ENCODE results near the gene LUC7L2. TPM values are rescaled to one million over a fixed set of nuclear protein-coding genes. Genes with fewer than 3 reads are reported as not detected.
"Not testable (repeated sequence)": the region's sequence is repeated elsewhere in the genome, so short reads cannot be mapped to it uniquely, and the experiment has no call there.

LUC7L2 gene
- total and polyA plus RNA-seq, 2 experiments from 2014 or later, result 87.8 to 105 TPM

GRCh38 chr7:139329119-139329518 lies 30.6 kb upstream of the LUC7L2 start:
- DNase-seq (ENCODE audit: low read depth in 1 of 2, low spot score in 1 of 2), result no peak
- H3K36me3 ChIP-seq, result no peaks in the 10 kb centered on the region
- H3K4me3 ChIP-seq, result no peak overlapping the region
- TF ChIP-seq, protein P1, sequence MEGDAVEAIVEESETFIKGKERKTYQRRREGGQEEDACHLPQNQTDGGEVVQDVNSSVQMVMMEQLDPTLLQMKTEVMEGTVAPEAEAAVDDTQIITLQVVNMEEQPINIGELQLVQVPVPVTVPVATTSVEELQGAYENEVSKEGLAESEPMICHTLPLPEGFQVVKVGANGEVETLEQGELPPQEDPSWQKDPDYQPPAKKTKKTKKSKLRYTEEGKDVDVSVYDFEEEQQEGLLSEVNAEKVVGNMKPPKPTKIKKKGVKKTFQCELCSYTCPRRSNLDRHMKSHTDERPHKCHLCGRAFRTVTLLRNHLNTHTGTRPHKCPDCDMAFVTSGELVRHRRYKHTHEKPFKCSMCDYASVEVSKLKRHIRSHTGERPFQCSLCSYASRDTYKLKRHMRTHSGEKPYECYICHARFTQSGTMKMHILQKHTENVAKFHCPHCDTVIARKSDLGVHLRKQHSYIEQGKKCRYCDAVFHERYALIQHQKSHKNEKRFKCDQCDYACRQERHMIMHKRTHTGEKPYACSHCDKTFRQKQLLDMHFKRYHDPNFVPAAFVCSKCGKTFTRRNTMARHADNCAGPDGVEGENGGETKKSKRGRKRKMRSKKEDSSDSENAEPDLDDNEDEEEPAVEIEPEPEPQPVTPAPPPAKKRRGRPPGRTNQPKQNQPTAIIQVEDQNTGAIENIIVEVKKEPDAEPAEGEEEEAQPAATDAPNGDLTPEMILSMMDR (IDR thresholded peaks at IDR 0.05; ENCODE audit: low read depth, low read length), result no peak
- no peaks in the 10 kb centered on the region for H3K9me3 ChIP-seq (ENCODE audit: low read depth)
- no peak overlapping the region for H3K27ac ChIP-seq
- H3K27me3 ChIP-seq, result no peaks in the 10 kb centered on the region
- H3K4me1 ChIP-seq (ENCODE audit: low read depth), result no peaks in the 10 kb centered on the region

- Histone ChIP-seq H3K4me3 (no peak overlapping the region), H3K27ac (no peak overlapping the region), H3K9me3 (ENCODE audit: low read depth) (no peaks in the 10 kb centered on the region), H3K4me1 (ENCODE audit: low read depth) (no peaks in the 10 kb centered on the region), H3K27me3 (no peaks in the 10 kb centered on the region), H3K36me3 (no peaks in the 10 kb centered on the region)
- DNase-seq (ENCODE audit: low read depth in 1 of 2, low spot score in 1 of 2), result no peak
- TF ChIP-seq, protein P1 (IDR thresholded peaks at IDR 0.05; ENCODE audit: low read depth, low read length), result no peak
These were observed 29.2 kb upstream of the LUC7L2 start for GRCh38 chr7:139330333-139331030.

DNA sequence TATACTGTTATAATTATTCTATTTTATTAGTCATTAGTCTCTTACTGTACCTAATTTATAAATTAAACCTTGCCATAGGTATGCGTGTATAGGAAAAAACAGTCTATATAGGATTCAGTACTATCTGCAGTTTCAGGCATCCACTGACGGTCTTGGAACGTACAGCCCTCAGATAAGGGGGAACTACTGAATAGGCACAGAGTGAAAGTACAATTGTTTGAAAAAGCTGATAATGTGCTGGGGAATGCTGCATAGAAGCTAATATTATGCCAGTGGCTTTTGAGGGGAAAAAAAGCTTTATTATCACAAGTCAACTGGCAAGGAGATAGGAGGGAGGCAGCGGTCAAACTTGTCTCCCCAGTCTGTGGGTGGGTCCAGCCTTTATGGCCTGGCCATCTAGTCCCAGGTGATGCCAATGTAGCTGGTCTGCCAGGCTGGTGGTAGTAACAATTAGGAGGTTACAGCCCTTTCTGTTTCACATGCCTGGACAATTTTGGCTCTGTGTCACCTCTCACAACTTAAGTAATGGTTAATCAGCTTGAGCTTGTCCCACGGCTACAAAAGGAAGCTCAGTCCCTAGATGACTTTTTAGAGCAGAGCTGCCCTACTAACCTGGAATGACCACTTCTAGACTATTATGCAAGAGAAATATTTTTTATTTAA lies 26.9 kb upstream of the LUC7L2 start:
- H3K36me3 ChIP-seq, result no peaks in the 10 kb centered on the region
- no peaks in the 10 kb centered on the region for H3K9me3 ChIP-seq (ENCODE audit: low read depth)
- H3K27ac ChIP-seq, result no peak overlapping the region
- no peaks in the 10 kb centered on the region for H3K4me1 ChIP-seq (ENCODE audit: low read depth)
- TF ChIP-seq, protein P1 (IDR thresholded peaks at IDR 0.05; ENCODE audit: low read depth, low read length), result no peak
- no peaks in the 10 kb centered on the region for H3K27me3 ChIP-seq
- H3K4me3 ChIP-seq, result no peak overlapping the region
- peak in 1 of 2 donors; percentile 40 for DNase-seq (ENCODE audit: low read depth in 1 of 2, low spot score in 1 of 2)

- H3K27me3 ChIP-seq; H3K27ac ChIP-seq; H3K4me3 ChIP-seq; H3K4me1 ChIP-seq (ENCODE audit: low read depth); H3K9me3 ChIP-seq (ENCODE audit: low read depth); DNase-seq (ENCODE audit: low read depth in 1 of 2, low spot score in 1 of 2); H3K36me3 ChIP-seq: not testable (repeated sequence)
These were observed 26.3 kb upstream of the LUC7L2 start for GRCh38 chr7:139333443-139333842.

DNA sequence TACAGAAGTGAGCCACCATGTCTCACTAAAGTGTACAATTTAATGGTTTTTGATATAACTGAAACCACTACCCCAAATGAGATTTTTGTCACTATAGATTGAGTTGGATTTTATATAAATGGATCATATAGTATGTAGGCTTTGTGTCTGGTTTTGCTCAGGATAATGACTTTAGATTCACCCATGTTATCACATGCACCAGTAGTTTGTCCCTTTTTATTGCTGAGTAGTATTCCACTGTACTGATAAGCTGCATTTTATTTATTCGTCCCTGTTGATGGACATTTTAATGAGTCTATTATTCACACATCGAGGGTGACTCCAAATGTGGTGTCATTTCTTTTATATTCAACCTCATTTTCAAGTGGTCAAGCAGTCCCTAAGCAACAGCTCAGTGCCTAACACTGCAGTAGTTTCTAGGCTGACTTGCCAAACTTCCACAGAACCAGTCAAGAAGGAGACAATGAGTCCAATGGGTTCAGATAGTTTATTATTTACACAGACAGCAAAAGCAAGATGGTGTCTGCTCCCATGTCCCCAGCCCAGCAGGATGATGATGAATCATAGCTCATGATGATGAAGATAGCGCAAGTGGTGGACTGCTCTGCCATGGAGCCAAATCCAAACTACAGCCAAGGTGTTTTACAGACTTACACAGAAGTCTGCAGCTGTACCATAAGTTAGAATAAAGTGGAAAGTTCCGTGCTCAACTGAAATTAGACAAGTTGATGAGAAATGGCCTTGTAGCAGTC lies 25.1 kb upstream of the LUC7L2 start:
- no peaks in the 10 kb centered on the region for H3K36me3 ChIP-seq
- H3K4me3 ChIP-seq, result no peak overlapping the region
- no peak overlapping the region for H3K27ac ChIP-seq
- TF ChIP-seq, protein P1 (IDR thresholded peaks at IDR 0.05; ENCODE audit: low read depth, low read length), result no peak
- no peak for DNase-seq (ENCODE audit: low read depth in 1 of 2, low spot score in 1 of 2)
- no peaks in the 10 kb centered on the region for H3K4me1 ChIP-seq (ENCODE audit: low read depth)
- H3K27me3 ChIP-seq, result no peaks in the 10 kb centered on the region
- H3K9me3 ChIP-seq (ENCODE audit: low read depth), result no peaks in the 10 kb centered on the region

- TF ChIP-seq, protein P1 (IDR thresholded peaks at IDR 0.05; ENCODE audit: low read depth, low read length), result no peak
- DNase-seq (ENCODE audit: low read depth in 1 of 2, low spot score in 1 of 2), result no peak
These were observed 20.7 kb upstream of the LUC7L2 start for GRCh38 chr7:139339025-139339424.

More at GRCh38 chr7:139339025-139339424, 20.7 kb upstream of the LUC7L2 start:
- Histone ChIP-seq H3K27me3 (no peaks in the 10 kb centered on the region), H3K4me1 (ENCODE audit: low read depth) (no peaks in the 10 kb centered on the region), H3K27ac (no peak overlapping the region), H3K4me3 (no peak overlapping the region), H3K36me3 (no peaks in the 10 kb centered on the region), H3K9me3 (ENCODE audit: low read depth) (no peaks in the 10 kb centered on the region)

All from cardiac muscle cell (in vitro differentiated cells and primary cell).